Prostate gland (tissue), 2 donors: Measurements from ENCODE around the gene AHNAK.

Experiments used
- CTCF ChIP-seq, 4 experiments: fragments of 200-600 bp in 2 of 4; fragments of 450-650 bp in 2 of 4; sonication (generic) in 2 of 4; IDR thresholded peaks; 1 replicate in 3 of 4; 2 replicates in 1 of 4; pipeline ENCODE4 v1.5.1; 2016 to 2019; ENCODE audit warnings: antibody characterized with exemption in 4 of 4, mild to moderate bottlenecking in 2 of 4, moderate library complexity in 2 of 4
- POLR2A ChIP-seq: fragments of 450-650 bp; IDR thresholded peaks from one replicate; pipeline ENCODE4 v1.6.1; 2016; ENCODE audit warnings: antibody characterized with exemption, mild to moderate bottlenecking
- POLR2AphosphoS5 ChIP-seq: sonication (generic); formaldehyde crosslinking; IDR thresholded peaks from one replicate; pipeline ENCODE4 v1.6.1; 2017; ENCODE audit warnings: antibody characterized with exemption

GRCh38 chr11:62504158-62504973 lies 42.2 kb downstream of the AHNAK start:
- TF ChIP-seq CTCF (IDR thresholded peaks at IDR 0.05) (no peak), POLR2A (no peak), POLR2AphosphoS5 (no peak)
